Muscle of leg (tissue), 11 donors: Measurements from ENCODE around the gene CDH6. TPM values are rescaled to one million over a fixed set of nuclear protein-coding genes. Genes with fewer than 3 reads are reported as not detected.

ENCODE experiments used
- DNase-seq: peaks from one replicate; pipeline ENCODE4 v3.0.0; 2013
- H3K27ac ChIP-seq: one replicate; pipeline ENCODE4 v1.5.1; 2013; ENCODE audit warnings: mild to moderate bottlenecking, low read length, control low read depth
- H3K27me3 ChIP-seq: one replicate; pipeline ENCODE4 v1.6.1; 2013; ENCODE audit warnings: low read length; ENCODE audit not compliant: control insufficient read depth, insufficient read depth
- H3K36me3 ChIP-seq: one replicate; pipeline ENCODE4 v1.6.1; 2013; ENCODE audit warnings: low read length; ENCODE audit not compliant: control insufficient read depth, insufficient read depth
- H3K4me1 ChIP-seq: one replicate; pipeline ENCODE4 v1.6.1; 2013; ENCODE audit warnings: low read length; ENCODE audit not compliant: control insufficient read depth, insufficient read depth
- H3K4me3 ChIP-seq: one replicate; pipeline ENCODE4 v1.5.1; 2013; ENCODE audit warnings: low read length, control low read depth
- H3K9me3 ChIP-seq: replicated peaks from 2 replicates; pipeline ENCODE4 v1.6.1; 2013; ENCODE audit warnings: low read depth, low read length; ENCODE audit not compliant: control insufficient read depth
- WGBS: methylation state at CpG from one replicate; pipeline ENCODE4 v1.1.5; 2013; ENCODE audit warnings: missing lambda C conversion rate; ENCODE audit not compliant: insufficient coverage; 5-methylcytosine and 5-hydroxymethylcytosine counted together
- polyA plus RNA-seq, 8 donors: library from polyadenylated mRNA; unstranded; fragments of 120-200 nt; gene quantifications; one replicate each; pipeline versions ENCODE4 v1.2.1 to v1.2.3, GENCODE V29; 2013; ENCODE audit warnings: inconsistent platforms in 1 of 8, low replicate concordance in 1 of 8; ENCODE audit not compliant: insufficient read length in 8 of 8, insufficient read depth in 1 of 8
- total RNA-seq: library from RNA; stranded (reverse); fragments of 120-200 nt; gene quantifications from one replicate; pipeline ENCODE4 v1.2.4, GENCODE V29; 2013

Gene CDH6
- total and polyA plus RNA-seq, 9 donors: 2.3 to 8.0 (median 4.2) TPM

GRCh38 chr5:31217446-31217845 is 24.0 kb downstream of the CDH6 start:
- Histone ChIP-seq H3K4me3 (no peak overlapping the region), H3K27me3 (no peaks in the 10 kb centered on the region), H3K9me3 (no peaks in the 10 kb centered on the region), H3K4me1 (no peaks in the 10 kb centered on the region), H3K27ac (no peak overlapping the region), H3K36me3 (no peaks in the 10 kb centered on the region)
- DNase-seq: no peak
- no CpG with 5 or more reads among the region's 2 CpGs for WGBS

- Histone ChIP-seq H3K4me3 (no peak overlapping the region), H3K9me3 (no peaks in the 10 kb centered on the region), H3K27me3 (no peaks in the 10 kb centered on the region), H3K4me1 (no peaks in the 10 kb centered on the region), H3K27ac (no peak overlapping the region), H3K36me3 (no peaks in the 10 kb centered on the region)
- DNase-seq: no peak
- WGBS: 100% methylated on average over 1 of the region's 3 CpGs
Observed at GRCh38 chr5:31218978-31219377, 25.5 kb downstream of the CDH6 start.

- 72% methylated on average over 3 of the region's 3 CpGs for WGBS
- Histone ChIP-seq H3K4me3 (no peak overlapping the region), H3K27ac (no peak overlapping the region), H3K36me3 (no peaks in the 10 kb centered on the region), H3K4me1 (no peaks in the 10 kb centered on the region), H3K27me3 (no peaks in the 10 kb centered on the region), H3K9me3 (no peaks in the 10 kb centered on the region)
- no peak for DNase-seq
Observed at GRCh38 chr5:31221001-31221400, 27.5 kb downstream of the CDH6 start.

- H3K9me3 ChIP-seq: no peaks in the 10 kb centered on the region
- no peak overlapping the region for H3K4me3 ChIP-seq
- WGBS: 83% methylated on average over 1 of the region's 5 CpGs
- DNase-seq: no peak
- no peaks in the 10 kb centered on the region for H3K36me3 ChIP-seq
- H3K27me3 ChIP-seq: no peaks in the 10 kb centered on the region
- H3K27ac ChIP-seq: no peak overlapping the region
- H3K4me1 ChIP-seq: no peaks in the 10 kb centered on the region
Observed at GRCh38 chr5:31225118-31225517, 31.6 kb downstream of the CDH6 start.

- Histone ChIP-seq H3K9me3 (no peaks in the 10 kb centered on the region), H3K4me3 (no peak overlapping the region), H3K27me3 (no peaks in the 10 kb centered on the region), H3K27ac (no peak overlapping the region), H3K4me1 (no peaks in the 10 kb centered on the region), H3K36me3 (no peaks in the 10 kb centered on the region)
- no peak for DNase-seq
- WGBS: no CpG with 5 or more reads among the region's 3 CpGs
Observed at GRCh38 chr5:31225613-31226012, 32.1 kb downstream of the CDH6 start.

- H3K27me3 ChIP-seq: no peaks in the 10 kb centered on the region
- no peak for DNase-seq
- no peak overlapping the region for H3K4me3 ChIP-seq
- H3K36me3 ChIP-seq: no peaks in the 10 kb centered on the region
- H3K27ac ChIP-seq: no peak overlapping the region
- 90% methylated on average over 2 of the region's 5 CpGs for WGBS
- no peaks in the 10 kb centered on the region for H3K4me1 ChIP-seq
- no peaks in the 10 kb centered on the region for H3K9me3 ChIP-seq
Observed at GRCh38 chr5:31226651-31227050, 33.2 kb downstream of the CDH6 start.

- no CpG with 5 or more reads among the region's 2 CpGs for WGBS
Observed at GRCh38 chr5:31229266-31229665, 35.8 kb downstream of the CDH6 start.

GRCh38 chr5:31231177-31231838 is 37.8 kb downstream of the CDH6 start:
- WGBS: no CpG with 5 or more reads among the region's 6 CpGs
- peak; percentile 37 for DNase-seq
- Histone ChIP-seq H3K36me3 (no peaks in the 10 kb centered on the region), H3K4me3 (no peak overlapping the region), H3K27ac (no peak overlapping the region), H3K4me1 (no peaks in the 10 kb centered on the region), H3K27me3 (no peaks in the 10 kb centered on the region), H3K9me3 (no peaks in the 10 kb centered on the region)

More at GRCh38 chr5:31229266-31229665, 35.8 kb downstream of the CDH6 start:
- no peaks in the 10 kb centered on the region for H3K36me3 ChIP-seq
- DNase-seq: peak; percentile 20
- no peak overlapping the region for H3K27ac ChIP-seq
- no peaks in the 10 kb centered on the region for H3K27me3 ChIP-seq
- H3K4me1 ChIP-seq: no peaks in the 10 kb centered on the region
- H3K4me3 ChIP-seq: no peak overlapping the region
- no peaks in the 10 kb centered on the region for H3K9me3 ChIP-seq

GRCh38 chr5:31232273-31232888 is 38.9 kb downstream of the CDH6 start:
- Histone ChIP-seq H3K4me3 (no peak overlapping the region), H3K27me3 (no peaks in the 10 kb centered on the region), H3K9me3 (no peaks in the 10 kb centered on the region), H3K27ac (no peak overlapping the region), H3K4me1 (no peaks in the 10 kb centered on the region), H3K36me3 (no peaks in the 10 kb centered on the region)
- WGBS: 0% methylated on average over 1 of the region's 4 CpGs
- peak; percentile 53 for DNase-seq

GRCh38 chr5:31235381-31235780 is 41.9 kb downstream of the CDH6 start:
- Histone ChIP-seq H3K36me3 (no peaks in the 10 kb centered on the region), H3K27ac (no peak overlapping the region), H3K27me3 (no peaks in the 10 kb centered on the region), H3K4me1 (no peaks in the 10 kb centered on the region), H3K4me3 (no peak overlapping the region), H3K9me3 (no peaks in the 10 kb centered on the region)
- no peak for DNase-seq
- no CpG with 5 or more reads among the region's 3 CpGs for WGBS
